ENCODE results near the gene NUP133.

DNA sequence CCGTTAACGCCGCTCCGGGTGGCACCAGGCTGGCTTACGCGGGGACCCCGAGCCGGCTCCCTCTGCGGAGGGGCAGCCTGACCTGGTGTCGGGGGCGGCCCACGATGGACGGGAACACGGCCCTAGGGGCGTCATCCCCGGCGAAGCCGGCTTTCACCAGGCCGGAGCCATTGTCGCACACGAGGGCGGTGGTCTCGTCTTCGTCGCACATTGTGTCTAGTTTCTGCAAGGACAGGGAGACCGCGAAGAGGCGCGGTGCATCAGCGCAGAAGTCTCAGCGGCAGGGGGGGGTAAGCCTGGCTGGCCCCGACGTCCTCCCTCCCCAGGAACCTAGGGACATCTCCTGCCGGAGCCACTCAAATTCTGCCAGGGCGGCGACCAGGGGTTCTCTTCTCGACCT, 75.2 kb downstream of the NUP133 start:
- TF ChIP-seq POLR2AphosphoS5 (IDR thresholded peaks at IDR 0.05; ENCODE audit: low read depth, low read length) (no peak), POLR2A (IDR thresholded peaks at IDR 0.05; ENCODE audit: low read depth, low read length) (no peak)

Data from GM12892 (cell line).